ENCODE data around the gene C1QTNF6. TPM values are rescaled to one million over a fixed set of nuclear protein-coding genes. Genes with fewer than 3 reads are reported as not detected.

C1QTNF6 gene
- total and polyA plus RNA-seq, 2 donors (not counting 3 experiments of a cell fraction or from before 2014, with no cell fraction given): 20.2 to 27.6 TPM

GRCh38 chr22:37199760-37200108 lies 11.7 kb upstream of the C1QTNF6 start:
- ChIA-PET CTCF (interaction anchor here (0.7 to 5.1 kb wide), 40 partner anchors 10 to 693 kb away, joined by 3 to 54 read pairs (median 5); partner anchors contain the start of genes C1QTNF6, FOXRED2 and KCTD17), POLR2A (interaction anchor here (0.6 kb wide), 1 partner anchor 11 kb away, joined by 3 read pairs; no protein-coding TSS in a partner anchor)
- Histone ChIP-seq H3K4me1 (ENCODE audit: control insufficient read depth, extremely low read depth, insufficient read depth, low read length) (peaks cover 28% of the 10 kb centered on the region), H3K9ac (replicated peaks; ENCODE audit: extremely low read depth, insufficient read depth, low read length) (no peak overlapping the region), H3K27ac (ENCODE audit: insufficient read depth, low read depth, low read length) (no peak overlapping the region), H2AFZ (ENCODE audit: low read depth, low read length) (peak overlapping the region; percentile 52), H3K27me3 (ENCODE audit: control insufficient read depth in 2 of 2, insufficient read depth in 2 of 2, low read length in 2 of 2) (no peaks in the 10 kb centered on the region), H3K9me1 (replicated peaks; ENCODE audit: control insufficient read depth, extremely low read depth, insufficient read depth, low read length) (no peaks in the 10 kb centered on the region), H3K79me2 (ENCODE audit: control insufficient read depth, insufficient read depth, low read length) (no peaks in the 10 kb centered on the region), H3K4me3 (replicated peaks in 1 of 3; ENCODE audit: insufficient read depth in 1 of 3, low read depth in 1 of 3, low read length in 3 of 3) (peak overlapping the region in 1 of 3 experiments; percentile 14), H3K36me3 (ENCODE audit: control insufficient read depth in 2 of 2, extremely low read depth in 1 of 2, insufficient read depth in 2 of 2, low read length in 2 of 2) (no peaks in the 10 kb centered on the region), H3K9me3 (replicated peaks; ENCODE audit: control insufficient read depth, insufficient read depth, low read length) (no peaks in the 10 kb centered on the region), H3K4me2 (ENCODE audit: insufficient read depth, low read length) (peak overlapping the region; percentile 3), H4K20me1 (replicated peaks; ENCODE audit: control insufficient read depth, extremely low read depth, insufficient read depth, low read length) (no peaks in the 10 kb centered on the region)
- no TSS peak for BruUV-seq (replicated peaks)
- intact Hi-C loops (cut with micrococcal nuclease): loop anchor here (1.0 to 2.0 kb wide), 5 partner anchors 53 to 256 kb away; no protein-coding TSS in a partner anchor
- dilution Hi-C loops (cut with MboI; ENCODE audit: extremely low pct_ligation_motif_present, low sequenced_read_pairs): no loop called here
- FAIRE-seq (no peak), DNase-seq (ENCODE audit: low read depth, low spot score) (no peak)
- TF ChIP-seq MYC (IDR thresholded peaks at IDR 0.05; ENCODE audit: low read depth, low read length) (no peak), POLR2A (IDR thresholded peaks at IDR 0.05; ENCODE audit: low read depth, low read length) (no peak), CTCF (IDR thresholded peaks at IDR 0.05; ENCODE audit: extremely low read depth in 1 of 2, insufficient read depth in 1 of 2, low read depth in 1 of 2, low read length in 2 of 2) (no peak), GATA2 (IDR thresholded peaks at IDR 0.05; ENCODE audit: insufficient read depth, insufficient read length, low read depth, low read length) (no peak)

- H3K9me1 ChIP-seq (replicated peaks; ENCODE audit: control insufficient read depth, extremely low read depth, insufficient read depth, low read length): no peaks in the 10 kb centered on the region
- no peaks in the 10 kb centered on the region for H3K9me3 ChIP-seq (replicated peaks; ENCODE audit: control insufficient read depth, insufficient read depth, low read length)
- H2AFZ ChIP-seq (ENCODE audit: low read depth, low read length): peak overlapping the region; percentile 87
- no peaks in the 10 kb centered on the region for H3K27me3 ChIP-seq (ENCODE audit: control insufficient read depth in 2 of 2, insufficient read depth in 2 of 2, low read length in 2 of 2)
- CTCF ChIA-PET: interaction anchor here (0.6 to 5.1 kb wide), 45 partner anchors 10 to 692 kb away, joined by 3 to 54 read pairs (median 5); partner anchors contain the start of genes C1QTNF6, FOXRED2, IFT27 and KCTD17
- intact Hi-C loops (cut with micrococcal nuclease) (loop anchor here (1.0 to 2.0 kb wide), 5 partner anchors 54 to 256 kb away; no protein-coding TSS in a partner anchor), dilution Hi-C loops (cut with MboI; ENCODE audit: extremely low pct_ligation_motif_present, low sequenced_read_pairs) (no loop called here)
- peaks cover 28% of the 10 kb centered on the region for H3K4me1 ChIP-seq (ENCODE audit: control insufficient read depth, extremely low read depth, insufficient read depth, low read length)
- peak overlapping the region; percentile 89 for H3K4me2 ChIP-seq (ENCODE audit: insufficient read depth, low read length)
- H3K27ac ChIP-seq (ENCODE audit: insufficient read depth, low read depth, low read length): peak overlapping the region; percentile 71
- DNase-seq (ENCODE audit: low read depth, low spot score): peak; percentile 99
- no peaks in the 10 kb centered on the region for H3K36me3 ChIP-seq (ENCODE audit: control insufficient read depth in 2 of 2, extremely low read depth in 1 of 2, insufficient read depth in 2 of 2, low read length in 2 of 2)
- peak; percentile 98 for FAIRE-seq
- no TSS peak for BruUV-seq (replicated peaks)
- no peaks in the 10 kb centered on the region for H4K20me1 ChIP-seq (replicated peaks; ENCODE audit: control insufficient read depth, extremely low read depth, insufficient read depth, low read length)
- TF ChIP-seq CTCF (IDR thresholded peaks at IDR 0.05; ENCODE audit: extremely low read depth in 1 of 2, insufficient read depth in 1 of 2, low read depth in 1 of 2, low read length in 2 of 2) (peak; percentile 99), GATA2 (IDR thresholded peaks at IDR 0.05; ENCODE audit: insufficient read depth, insufficient read length, low read depth, low read length) (no peak), POLR2AphosphoS5 (IDR thresholded peaks at IDR 0.05; ENCODE audit: insufficient read depth, low read depth, low read length) (peak; percentile 80), FOS (IDR thresholded peaks at IDR 0.05; ENCODE audit: borderline replicate concordance, insufficient read depth, low read length) (no peak), MAX (IDR thresholded peaks at IDR 0.05; ENCODE audit: insufficient read depth, insufficient read length) (peak; percentile 39), POLR2A (IDR thresholded peaks at IDR 0.05; ENCODE audit: low read depth, low read length) (peak; percentile 95), JUN (IDR thresholded peaks at IDR 0.05; ENCODE audit: borderline replicate concordance, insufficient read depth, insufficient read length, low read depth) (no peak)
- H3K9ac ChIP-seq (replicated peaks; ENCODE audit: extremely low read depth, insufficient read depth, low read length): peak overlapping the region; percentile 80
- POLR2A ChIA-PET: interaction anchor here (0.6 kb wide), 1 partner anchor 10 kb away, joined by 3 read pairs; no protein-coding TSS in a partner anchor
- no peaks in the 10 kb centered on the region for H3K79me2 ChIP-seq (ENCODE audit: control insufficient read depth, insufficient read depth, low read length)
- H3K4me3 ChIP-seq (replicated peaks in 1 of 3; ENCODE audit: insufficient read depth in 1 of 3, low read depth in 1 of 3, low read length in 3 of 3): peak overlapping the region; percentile 39 to 56 (median 52)
These were observed 11.2 kb upstream of the C1QTNF6 start for GRCh38 chr22:37199103-37199759.

Measured in endothelial cell of umbilical vein (primary cell).